ENCODE data around the gene LCN12.

The LCN12 gene

GRCh38 chr9:136945333-136946227, 6.5 kb upstream of the LCN12 start:
- TF ChIP-seq, protein P1, sequence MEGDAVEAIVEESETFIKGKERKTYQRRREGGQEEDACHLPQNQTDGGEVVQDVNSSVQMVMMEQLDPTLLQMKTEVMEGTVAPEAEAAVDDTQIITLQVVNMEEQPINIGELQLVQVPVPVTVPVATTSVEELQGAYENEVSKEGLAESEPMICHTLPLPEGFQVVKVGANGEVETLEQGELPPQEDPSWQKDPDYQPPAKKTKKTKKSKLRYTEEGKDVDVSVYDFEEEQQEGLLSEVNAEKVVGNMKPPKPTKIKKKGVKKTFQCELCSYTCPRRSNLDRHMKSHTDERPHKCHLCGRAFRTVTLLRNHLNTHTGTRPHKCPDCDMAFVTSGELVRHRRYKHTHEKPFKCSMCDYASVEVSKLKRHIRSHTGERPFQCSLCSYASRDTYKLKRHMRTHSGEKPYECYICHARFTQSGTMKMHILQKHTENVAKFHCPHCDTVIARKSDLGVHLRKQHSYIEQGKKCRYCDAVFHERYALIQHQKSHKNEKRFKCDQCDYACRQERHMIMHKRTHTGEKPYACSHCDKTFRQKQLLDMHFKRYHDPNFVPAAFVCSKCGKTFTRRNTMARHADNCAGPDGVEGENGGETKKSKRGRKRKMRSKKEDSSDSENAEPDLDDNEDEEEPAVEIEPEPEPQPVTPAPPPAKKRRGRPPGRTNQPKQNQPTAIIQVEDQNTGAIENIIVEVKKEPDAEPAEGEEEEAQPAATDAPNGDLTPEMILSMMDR (IDR thresholded peaks at IDR 0.05; ENCODE audit: control insufficient read depth, extremely low read depth, insufficient read depth): no peak
- DNase-seq (ENCODE audit: low read depth): no peak
- H3K4me3 ChIP-seq (ENCODE audit: low read depth, low read length): no peak overlapping the region

DNA sequence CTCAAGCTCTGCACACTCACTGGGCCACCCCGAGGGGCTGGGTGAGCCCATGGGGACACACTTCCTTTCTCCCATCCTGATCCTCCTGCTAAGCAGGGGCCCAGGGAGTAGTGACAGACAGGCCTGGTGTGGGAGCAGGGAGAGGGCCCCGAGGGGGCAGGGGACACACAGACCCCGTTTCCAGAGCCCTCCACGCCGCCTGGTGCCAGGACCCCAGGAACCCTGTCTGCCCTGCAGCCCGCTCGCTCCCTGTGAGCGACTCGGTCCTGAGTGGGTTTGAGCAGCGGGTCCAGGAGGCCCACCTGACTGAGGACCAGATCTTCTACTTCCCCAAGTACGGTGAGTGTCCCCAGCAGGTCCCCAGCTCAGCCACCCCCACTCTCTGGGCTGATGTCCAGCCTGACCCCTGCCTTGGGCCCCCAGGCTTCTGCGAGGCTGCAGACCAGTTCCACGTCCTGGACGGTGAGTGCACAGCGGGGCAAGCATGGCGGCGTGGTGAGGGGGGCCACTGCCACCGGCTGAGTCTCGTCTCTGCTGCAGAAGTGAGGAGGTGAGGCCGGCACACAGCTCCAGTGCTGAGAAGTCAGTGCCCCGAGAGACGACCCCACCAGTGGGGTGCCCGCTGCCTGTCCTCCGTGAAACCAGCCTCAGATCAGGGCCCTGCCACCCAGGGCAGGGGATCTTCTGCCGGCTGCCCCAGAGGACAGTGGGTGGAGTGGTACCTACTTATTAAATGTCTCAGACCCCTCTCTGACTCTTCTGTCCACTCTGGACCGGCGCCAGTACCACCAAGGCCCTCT, 5.6 kb upstream of the LCN12 start:
- TF ChIP-seq, protein P1 (IDR thresholded peaks at IDR 0.05; ENCODE audit: control insufficient read depth, extremely low read depth, insufficient read depth): no peak
- no peak for DNase-seq (ENCODE audit: low read depth)
- no peak overlapping the region for H3K4me3 ChIP-seq (ENCODE audit: low read depth, low read length)

GRCh38 chr9:136947028-136947891, 4.8 kb upstream of the LCN12 start:
- TF ChIP-seq, protein P1 (IDR thresholded peaks at IDR 0.05; ENCODE audit: control insufficient read depth, extremely low read depth, insufficient read depth): no peak

GRCh38 chr9:136947955-136948510, 4.0 kb upstream of the LCN12 start:
- TF ChIP-seq, protein P1 (IDR thresholded peaks at IDR 0.05; ENCODE audit: control insufficient read depth, extremely low read depth, insufficient read depth): 0 out of 2 replicates have a peak, but pooled peaks have one; percentile 21
- no peak for DNase-seq (ENCODE audit: low read depth)

More at GRCh38 chr9:136947028-136947891, 4.8 kb upstream of the LCN12 start:
- DNase-seq (ENCODE audit: low read depth): no peak
- no peak overlapping the region for H3K4me3 ChIP-seq (ENCODE audit: low read depth, low read length)

GRCh38 chr9:136949239-136949816, 2.7 kb upstream of the LCN12 start:
- H3K4me3 ChIP-seq (ENCODE audit: low read depth, low read length): peak overlapping the region; percentile 67
- DNase-seq (ENCODE audit: low read depth): no peak
- TF ChIP-seq, protein P1 (IDR thresholded peaks at IDR 0.05; ENCODE audit: control insufficient read depth, extremely low read depth, insufficient read depth): no peak

More at GRCh38 chr9:136947955-136948510, 4.0 kb upstream of the LCN12 start:
- H3K4me3 ChIP-seq (ENCODE audit: low read depth, low read length): no peak overlapping the region
